ENCODE data around the gene RAP1GAP.

Gene RAP1GAP

GRCh38 chr1:21574466-21575151 is 94.5 kb downstream of the RAP1GAP start:
- Histone ChIP-seq H3K4me2 (no peak overlapping the region), H3K4me3 (IDR thresholded peaks at IDR 0.05; ENCODE audit: insufficient read depth, low read depth, low read length) (no peak overlapping the region), H3K27ac (no peak overlapping the region), H3K79me2 (ENCODE audit: insufficient read depth, low read depth) (no peaks in the 10 kb centered on the region), H3K4me1 (ENCODE audit: low read depth, poor library complexity, severe bottlenecking) (no peaks in the 10 kb centered on the region), H2AFZ (ENCODE audit: low read depth) (no peak overlapping the region), H3K27me3 (ENCODE audit: insufficient read depth, low read depth) (peaks cover 39% of the 10 kb centered on the region; the same call in 1 of the 2 replicates), H3K36me3 (ENCODE audit: insufficient read depth) (no peaks in the 10 kb centered on the region), H3K9ac (no peak overlapping the region), H4K20me1 (ENCODE audit: insufficient read depth) (no peaks in the 10 kb centered on the region)
- TF ChIP-seq CTCF (conservative IDR thresholded peaks at IDR 0.05; ENCODE audit: low read depth, low read length): no peak

GRCh38 chr1:21573971-21574465 is 95.1 kb downstream of the RAP1GAP start:
- Histone ChIP-seq H3K4me2 (no peak overlapping the region), H3K27ac (no peak overlapping the region), H2AFZ (ENCODE audit: low read depth) (no peak overlapping the region), H3K27me3 (ENCODE audit: insufficient read depth, low read depth) (peaks cover 35% of the 10 kb centered on the region; the same call in 1 of the 2 replicates), H3K9ac (no peak overlapping the region), H3K4me1 (ENCODE audit: low read depth, poor library complexity, severe bottlenecking) (no peaks in the 10 kb centered on the region), H3K79me2 (ENCODE audit: insufficient read depth, low read depth) (no peaks in the 10 kb centered on the region), H3K4me3 (IDR thresholded peaks at IDR 0.05; ENCODE audit: insufficient read depth, low read depth, low read length) (no peak overlapping the region), H4K20me1 (ENCODE audit: insufficient read depth) (no peaks in the 10 kb centered on the region), H3K36me3 (ENCODE audit: insufficient read depth) (no peaks in the 10 kb centered on the region)
- TF ChIP-seq CTCF (conservative IDR thresholded peaks at IDR 0.05; ENCODE audit: low read depth, low read length): peak; percentile 30; the same call in 1 of the 2 replicates

- H3K4me1 ChIP-seq (ENCODE audit: low read depth, poor library complexity, severe bottlenecking): no peaks in the 10 kb centered on the region
- no peak for TF ChIP-seq CTCF (conservative IDR thresholded peaks at IDR 0.05; ENCODE audit: low read depth, low read length)
- no peak overlapping the region for H3K9ac ChIP-seq
- H3K4me3 ChIP-seq (IDR thresholded peaks at IDR 0.05; ENCODE audit: insufficient read depth, low read depth, low read length): no peak overlapping the region
- peaks cover 29% of the 10 kb centered on the region; the same call in 1 of the 2 replicates for H3K27me3 ChIP-seq (ENCODE audit: insufficient read depth, low read depth)
- H3K4me2 ChIP-seq: no peak overlapping the region
- no peaks in the 10 kb centered on the region for H4K20me1 ChIP-seq (ENCODE audit: insufficient read depth)
- no peaks in the 10 kb centered on the region for H3K36me3 ChIP-seq (ENCODE audit: insufficient read depth)
- no peak overlapping the region for H2AFZ ChIP-seq (ENCODE audit: low read depth)
- H3K27ac ChIP-seq: no peak overlapping the region
- H3K79me2 ChIP-seq (ENCODE audit: insufficient read depth, low read depth): no peaks in the 10 kb centered on the region
Measured at GRCh38 chr1:21573475-21573874, 95.7 kb downstream of the RAP1GAP start.

GRCh38 chr1:21572735-21573277 is 96.4 kb downstream of the RAP1GAP start:
- H3K4me1 ChIP-seq (ENCODE audit: low read depth, poor library complexity, severe bottlenecking): no peaks in the 10 kb centered on the region
- H3K79me2 ChIP-seq (ENCODE audit: insufficient read depth, low read depth): no peaks in the 10 kb centered on the region
- H3K27me3 ChIP-seq (ENCODE audit: insufficient read depth, low read depth): peaks cover 26% of the 10 kb centered on the region; the same call in 1 of the 2 replicates
- no peak overlapping the region for H3K4me3 ChIP-seq (IDR thresholded peaks at IDR 0.05; ENCODE audit: insufficient read depth, low read depth, low read length)
- TF ChIP-seq CTCF (conservative IDR thresholded peaks at IDR 0.05; ENCODE audit: low read depth, low read length): no peak
- H2AFZ ChIP-seq (ENCODE audit: low read depth): no peak overlapping the region
- H4K20me1 ChIP-seq (ENCODE audit: insufficient read depth): no peaks in the 10 kb centered on the region
- H3K27ac ChIP-seq: no peak overlapping the region
- H3K9ac ChIP-seq: no peak overlapping the region
- no peak overlapping the region for H3K4me2 ChIP-seq
- no peaks in the 10 kb centered on the region for H3K36me3 ChIP-seq (ENCODE audit: insufficient read depth)

All from KMS-11 (cell line).